ENCODE data around the gene FOXN1.
A peak's percentile ranks its signal among the peaks of the same experiment; 100 is the strongest.

FOXN1 gene

GRCh38 chr17:28527859-28528258 is 21.7 kb downstream of the FOXN1 start:
- no peak for DNase-seq

GRCh38 chr17:28528327-28529012 is 22.3 kb downstream of the FOXN1 start:
- DNase-seq = no peak

GRCh38 chr17:28529013-28529400 is 22.9 kb downstream of the FOXN1 start:
- no peak for DNase-seq

GRCh38 chr17:28530250-28530649 is 24.1 kb downstream of the FOXN1 start:
- no peak for DNase-seq

- no peak for DNase-seq
Observed at GRCh38 chr17:28530926-28531325, 24.8 kb downstream of the FOXN1 start.

- DNase-seq = no peak
Observed at GRCh38 chr17:28532050-28532960, 26.2 kb downstream of the FOXN1 start.

- DNase-seq = no peak
Observed at GRCh38 chr17:28533091-28533807, 27.1 kb downstream of the FOXN1 start.

GRCh38 chr17:28534740-28535375 is 28.7 kb downstream of the FOXN1 start:
- no peak for DNase-seq

- no peak for DNase-seq
Observed at GRCh38 chr17:28536532-28537218, 30.5 kb downstream of the FOXN1 start.

GRCh38 chr17:28537219-28537610 is 31.1 kb downstream of the FOXN1 start:
- DNase-seq = no peak

GRCh38 chr17:28538296-28538895 is 32.2 kb downstream of the FOXN1 start:
- DNase-seq = no peak

- no peak for DNase-seq
Observed at GRCh38 chr17:28540231-28540630, 34.1 kb downstream of the FOXN1 start.

- no peak for DNase-seq
Observed at GRCh38 chr17:28541439-28541838, 35.3 kb downstream of the FOXN1 start.

- no peak for DNase-seq
Observed at GRCh38 chr17:28544402-28545140, 38.4 kb downstream of the FOXN1 start.

- DNase-seq = no peak
Observed at GRCh38 chr17:28545141-28545503, 39.0 kb downstream of the FOXN1 start.

- no peak for DNase-seq
Observed at GRCh38 chr17:28545787-28546415, 39.8 kb downstream of the FOXN1 start.

GRCh38 chr17:28547096-28547622 is 41.0 kb downstream of the FOXN1 start:
- DNase-seq = no peak

GRCh38 chr17:28547623-28548416 is 41.7 kb downstream of the FOXN1 start:
- peak; percentile 20 for DNase-seq

- no peak for DNase-seq
Observed at GRCh38 chr17:28548417-28549130, 42.4 kb downstream of the FOXN1 start.
